GM12891 (cell line): ENCODE results near the gene ALDH7A1.

Source experiments
- PAX5 ChIP-seq: IDR thresholded peaks from 2 replicates; pipeline ENCODE4 v1.6.1; 2011; ENCODE audit warnings: low read length, moderate library complexity, mild to moderate bottlenecking; ENCODE audit not compliant: insufficient read depth, severe bottlenecking
- POLR2A ChIP-seq: IDR thresholded peaks from 2 replicates; pipeline ENCODE4 v1.6.1; 2011; ENCODE audit warnings: low read depth, low read length, control low read depth
- POLR2AphosphoS5 ChIP-seq: IDR thresholded peaks from 2 replicates; pipeline ENCODE4 v1.6.1; 2011; ENCODE audit warnings: low read depth, low read length, control low read depth
- POU2F2 ChIP-seq: IDR thresholded peaks from 2 replicates; pipeline ENCODE4 v1.6.1; 2011; ENCODE audit warnings: low read depth, mild to moderate bottlenecking, control low read depth, low read length, moderate library complexity
- SPI1 ChIP-seq: IDR thresholded peaks from 2 replicates; pipeline ENCODE4 v1.6.1; 2011; ENCODE audit warnings: low read depth, low read length, control low read depth
- TAF1 ChIP-seq: IDR thresholded peaks from 2 replicates; pipeline ENCODE4 v1.6.1; 2011; ENCODE audit warnings: low read depth, low read length, control low read depth

GRCh38 chr5:126635585-126635984 lies 40.6 kb upstream of the ALDH7A1 start:
- TF ChIP-seq POLR2A (no peak), POLR2AphosphoS5 (no peak), SPI1 (no peak), TAF1 (no peak), PAX5 (no peak), POU2F2 (no peak)
